Astrocyte (in vitro differentiated cells and primary cell): ENCODE measurements around the gene COL15A1.

Source experiments
- EZH2 ChIP-seq: IDR thresholded peaks from 2 replicates; pipeline ENCODE4 v1.6.1; 2012; ENCODE audit warnings: mild to moderate bottlenecking, low read length, inconsistent platforms; ENCODE audit not compliant: insufficient read depth
- TF ChIP-seq, protein P1 (sequence below): IDR thresholded peaks from 2 replicates; pipeline ENCODE4 v1.5.1; 2011; ENCODE audit warnings: low read depth, mild to moderate bottlenecking, inconsistent platforms, low read length, moderate library complexity; ENCODE audit not compliant: insufficient read depth

DNA sequence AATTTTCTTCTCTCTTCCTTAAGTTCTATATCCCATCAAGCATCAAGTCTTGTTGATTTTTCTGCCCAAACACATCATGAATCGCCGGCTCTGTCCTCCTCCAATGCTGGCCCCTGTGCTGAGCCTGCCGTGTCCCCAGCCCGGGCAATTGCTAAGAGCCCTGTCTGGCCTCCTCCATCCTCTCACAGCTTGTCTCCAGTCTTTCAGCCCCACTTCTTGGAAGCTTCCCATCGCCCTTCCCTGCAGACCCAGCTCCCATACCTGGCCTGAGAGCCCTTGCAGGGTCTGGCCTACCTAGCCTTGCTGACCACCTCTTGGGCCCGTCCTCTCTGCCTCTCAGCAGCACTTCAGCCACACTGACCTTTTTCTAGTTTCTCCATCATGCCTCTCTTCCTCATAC, 61.9 kb downstream of the COL15A1 start:
- TF ChIP-seq EZH2: no peak
- TF ChIP-seq, protein P1, sequence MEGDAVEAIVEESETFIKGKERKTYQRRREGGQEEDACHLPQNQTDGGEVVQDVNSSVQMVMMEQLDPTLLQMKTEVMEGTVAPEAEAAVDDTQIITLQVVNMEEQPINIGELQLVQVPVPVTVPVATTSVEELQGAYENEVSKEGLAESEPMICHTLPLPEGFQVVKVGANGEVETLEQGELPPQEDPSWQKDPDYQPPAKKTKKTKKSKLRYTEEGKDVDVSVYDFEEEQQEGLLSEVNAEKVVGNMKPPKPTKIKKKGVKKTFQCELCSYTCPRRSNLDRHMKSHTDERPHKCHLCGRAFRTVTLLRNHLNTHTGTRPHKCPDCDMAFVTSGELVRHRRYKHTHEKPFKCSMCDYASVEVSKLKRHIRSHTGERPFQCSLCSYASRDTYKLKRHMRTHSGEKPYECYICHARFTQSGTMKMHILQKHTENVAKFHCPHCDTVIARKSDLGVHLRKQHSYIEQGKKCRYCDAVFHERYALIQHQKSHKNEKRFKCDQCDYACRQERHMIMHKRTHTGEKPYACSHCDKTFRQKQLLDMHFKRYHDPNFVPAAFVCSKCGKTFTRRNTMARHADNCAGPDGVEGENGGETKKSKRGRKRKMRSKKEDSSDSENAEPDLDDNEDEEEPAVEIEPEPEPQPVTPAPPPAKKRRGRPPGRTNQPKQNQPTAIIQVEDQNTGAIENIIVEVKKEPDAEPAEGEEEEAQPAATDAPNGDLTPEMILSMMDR: no peak
